SIG-M5 (cell line): ENCODE data around the gene ARHGEF10L.

ENCODE experiments used
- DNase-seq: peaks from one replicate; lab custom pipeline; 2025; lab: John Stamatoyannopoulos, UW

ARHGEF10L gene

GRCh38 chr1:17594026-17594425 is 54.5 kb downstream of the ARHGEF10L start:
- DNase-seq, result no peak

DNA sequence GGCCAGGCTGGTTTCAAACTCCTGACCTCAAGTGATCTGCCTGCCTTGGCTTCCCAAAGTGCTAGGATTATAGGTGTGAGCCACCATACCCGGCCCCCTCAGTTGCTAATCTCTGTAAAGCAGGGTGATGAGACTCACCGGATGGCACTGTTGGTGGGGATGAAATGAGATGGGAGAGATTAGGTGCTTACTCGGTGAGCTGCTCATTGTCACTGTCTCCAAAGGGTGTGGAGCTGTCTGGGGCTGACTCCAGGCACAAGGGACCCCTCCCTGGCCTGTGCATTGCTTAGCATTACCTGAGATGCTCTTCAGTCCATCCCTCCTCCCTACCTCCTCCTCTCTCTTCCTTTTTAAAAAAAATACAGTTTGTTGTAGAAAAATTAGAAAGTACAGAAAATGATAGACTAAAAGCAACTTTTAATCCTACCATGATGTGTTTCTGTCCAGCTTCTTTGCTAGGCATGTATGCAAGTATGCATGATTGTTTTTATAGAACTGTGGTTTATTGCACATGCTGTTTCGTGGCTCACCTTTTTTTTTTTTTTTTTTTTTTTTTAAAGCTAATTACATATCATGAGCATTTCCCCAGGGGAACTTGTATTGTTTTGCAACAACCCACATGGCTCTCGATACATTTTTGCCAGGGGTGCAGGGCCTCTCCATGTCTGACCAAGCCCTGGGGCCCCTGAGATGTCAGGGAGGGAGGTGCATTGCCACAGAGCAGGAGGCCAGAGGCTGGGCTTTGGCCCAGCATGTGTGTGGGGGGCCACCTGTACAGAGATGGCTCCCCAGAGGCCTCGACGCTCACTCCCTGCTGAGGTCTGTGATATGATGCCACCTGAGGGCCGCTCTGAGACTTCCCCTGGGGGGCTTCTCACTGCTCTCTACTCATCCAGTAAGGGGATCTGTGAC is 55.4 kb downstream of the ARHGEF10L start:
- DNase-seq, result no peak

- DNase-seq, result no peak
Observed at GRCh38 chr1:17595602-17595925, 56.1 kb downstream of the ARHGEF10L start.

DNA sequence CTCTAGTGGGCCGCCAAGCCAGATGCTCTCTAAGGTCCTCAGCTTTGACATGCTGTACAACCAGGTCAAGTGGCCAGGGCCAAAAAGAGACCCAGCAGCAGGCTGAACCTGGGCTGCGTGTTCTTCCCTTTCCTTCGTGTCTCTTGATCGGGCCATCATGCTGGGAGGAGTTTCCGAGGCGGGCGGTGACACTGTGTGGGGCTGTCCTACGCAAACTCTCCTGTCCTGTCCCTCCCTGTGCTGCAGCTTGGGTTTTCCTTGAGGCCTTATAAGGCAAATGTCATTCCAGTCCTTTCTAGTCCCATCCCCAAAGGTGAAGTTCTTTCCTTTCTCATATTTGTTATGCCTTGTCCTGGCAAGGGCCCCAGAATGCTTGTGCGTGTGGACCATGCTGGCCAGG is 56.7 kb downstream of the ARHGEF10L start:
- no peak for DNase-seq

DNA sequence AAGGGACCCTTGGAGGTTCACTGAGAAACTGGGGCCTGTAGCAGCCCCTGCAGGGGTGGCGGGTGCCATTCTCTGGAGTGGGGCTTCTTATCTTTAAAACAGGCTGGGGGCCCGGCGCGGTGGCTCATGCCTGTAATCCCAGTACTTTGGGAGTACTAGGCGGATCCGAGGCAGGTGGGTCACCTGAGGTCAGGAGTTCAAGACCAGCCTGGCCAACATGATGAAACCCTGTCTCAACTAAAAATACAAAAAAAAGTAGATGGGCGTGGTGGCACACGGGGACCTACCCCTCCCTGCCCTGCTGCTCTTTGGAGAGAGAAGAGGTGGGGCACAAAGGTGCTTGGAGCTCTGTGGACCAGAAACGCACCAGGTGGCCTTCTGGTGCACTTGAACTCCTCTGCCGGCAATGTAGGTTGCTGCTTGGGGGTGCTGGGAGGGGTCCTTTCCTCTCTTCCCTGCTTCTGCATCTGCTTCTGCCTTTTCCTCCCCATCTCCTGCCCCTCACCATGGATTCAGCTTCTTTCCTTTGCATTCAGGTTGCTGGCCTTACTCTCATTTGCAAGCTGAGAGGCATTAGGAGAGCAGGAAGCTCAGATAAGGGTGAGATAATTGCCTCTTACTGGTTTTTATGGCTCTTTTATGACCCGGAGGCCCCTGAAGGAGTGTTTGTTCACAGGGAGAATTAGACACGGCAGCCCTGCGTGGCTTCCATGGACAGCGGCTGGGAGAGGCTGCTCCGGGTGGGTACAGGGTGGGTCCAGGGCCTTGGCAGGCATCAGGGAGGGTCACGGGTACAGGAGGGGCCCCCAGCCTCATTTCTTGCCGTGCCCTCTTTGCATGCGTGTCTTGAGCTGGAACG is 57.4 kb downstream of the ARHGEF10L start:
- DNase-seq, result no peak

GRCh38 chr1:17597651-17598050 is 58.2 kb downstream of the ARHGEF10L start:
- DNase-seq, result no peak

DNA sequence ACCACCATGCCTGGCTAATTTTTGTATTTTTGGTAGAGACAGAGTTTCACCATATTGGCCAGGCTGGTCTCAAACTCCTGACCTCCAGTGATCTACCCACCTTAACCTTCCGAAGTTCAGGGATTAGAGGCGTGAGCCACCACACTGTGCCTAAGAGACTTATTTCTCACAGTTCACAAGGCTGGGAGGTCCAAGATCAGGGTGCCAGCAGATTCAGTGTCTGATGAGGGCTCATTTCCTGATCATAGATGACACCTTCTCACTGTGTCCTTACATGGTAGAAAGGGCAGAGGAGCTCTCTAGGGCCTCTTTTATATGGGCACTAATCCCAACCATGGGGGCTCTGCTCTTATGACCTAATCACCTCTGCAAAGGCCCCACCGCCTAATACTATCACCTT is 58.8 kb downstream of the ARHGEF10L start:
- DNase-seq, result no peak

- DNase-seq, result no peak
Observed at GRCh38 chr1:17599291-17599953, 59.9 kb downstream of the ARHGEF10L start.

DNA sequence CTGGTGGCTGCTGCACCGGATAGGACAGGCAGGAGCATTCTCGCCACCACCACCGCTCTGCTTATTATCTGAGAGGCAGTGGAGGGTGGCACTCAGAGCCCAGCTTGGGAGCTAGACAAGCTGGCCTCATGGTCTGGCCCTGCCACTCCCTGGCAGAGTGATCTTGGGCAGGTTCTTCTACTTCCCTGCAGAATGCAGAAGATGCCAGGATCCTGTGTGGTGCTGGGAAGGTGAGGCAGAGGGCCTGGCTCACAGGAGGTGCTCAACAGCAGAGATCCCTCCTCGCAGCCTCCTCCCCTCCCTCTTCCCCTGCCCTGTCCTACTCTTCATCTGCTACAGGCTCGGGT is 60.4 kb downstream of the ARHGEF10L start:
- no peak for DNase-seq

GRCh38 chr1:17600321-17600720 is 60.8 kb downstream of the ARHGEF10L start:
- no peak for DNase-seq

DNA sequence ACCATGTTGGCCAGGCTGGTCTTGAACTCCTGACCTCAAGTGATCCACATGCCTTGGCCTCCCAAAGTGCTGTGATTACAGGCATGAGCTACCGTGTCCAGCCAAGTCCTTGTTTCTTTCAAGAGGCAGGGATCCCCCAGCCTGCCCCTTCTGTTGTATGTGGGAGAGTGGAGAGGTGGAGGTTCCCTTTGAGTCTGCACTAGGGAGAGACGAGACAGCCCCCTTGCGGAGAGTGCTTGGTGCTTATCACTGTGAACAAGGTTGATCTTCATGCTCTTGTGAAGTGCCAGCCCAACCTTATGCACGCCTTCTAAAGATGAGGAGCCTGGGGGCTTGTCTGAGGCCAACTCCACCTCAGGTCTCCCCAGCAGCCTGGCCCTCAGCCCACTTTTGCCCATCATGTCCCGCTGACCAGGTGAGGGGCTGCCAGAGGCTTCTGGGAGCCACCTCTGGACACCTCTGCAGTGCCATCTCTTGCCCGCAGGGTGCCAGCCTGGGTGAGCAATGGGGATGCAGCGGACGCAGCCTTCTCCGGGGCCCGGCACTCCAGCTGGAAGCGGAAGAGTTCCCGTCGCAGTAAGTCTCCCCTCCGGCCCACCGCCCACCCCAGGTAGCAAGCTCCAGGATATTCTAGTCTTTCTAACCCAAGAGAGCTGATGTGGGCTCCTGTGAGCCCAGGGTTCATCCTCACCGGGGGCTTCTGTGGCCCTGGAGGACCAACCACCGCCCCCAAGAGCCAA is 62.3 kb downstream of the ARHGEF10L start:
- no peak for DNase-seq

DNA sequence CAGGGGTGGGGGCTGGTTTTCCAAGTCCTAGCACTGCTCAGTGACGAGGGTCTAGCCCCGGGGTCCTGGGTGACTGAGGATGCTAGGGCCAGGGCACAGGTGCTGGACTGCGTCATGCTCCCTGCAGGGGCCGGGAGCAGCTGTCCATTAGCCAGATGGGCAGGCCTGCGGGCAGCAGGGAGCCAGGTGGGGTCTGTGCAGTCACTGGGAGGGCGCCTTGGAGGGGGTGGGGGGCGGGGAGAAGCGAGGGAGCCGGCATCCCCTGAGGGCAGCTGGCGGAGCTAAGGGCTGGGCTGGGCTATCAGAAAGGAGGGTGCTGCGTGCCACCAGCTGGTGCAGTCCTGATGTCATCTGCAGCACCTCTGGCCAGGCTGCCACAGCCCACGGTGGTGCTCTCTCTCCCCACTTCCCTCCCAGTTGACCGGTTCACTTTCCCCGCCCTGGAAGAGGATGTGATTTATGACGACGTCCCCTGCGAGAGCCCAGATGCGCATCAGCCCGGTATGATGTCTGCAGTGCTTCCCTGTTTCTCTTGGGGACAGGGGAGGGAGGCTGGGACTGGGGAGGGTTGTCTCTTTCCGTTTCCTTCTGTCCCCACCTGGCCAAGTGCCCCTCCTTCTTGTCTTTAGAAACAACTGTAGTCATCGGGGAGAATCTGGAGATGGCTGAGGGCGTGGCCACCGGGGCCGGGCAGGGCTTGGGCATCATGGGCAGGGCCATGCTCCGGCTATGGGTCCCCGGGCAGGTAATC is 63.8 kb downstream of the ARHGEF10L start:
- no peak for DNase-seq

DNA sequence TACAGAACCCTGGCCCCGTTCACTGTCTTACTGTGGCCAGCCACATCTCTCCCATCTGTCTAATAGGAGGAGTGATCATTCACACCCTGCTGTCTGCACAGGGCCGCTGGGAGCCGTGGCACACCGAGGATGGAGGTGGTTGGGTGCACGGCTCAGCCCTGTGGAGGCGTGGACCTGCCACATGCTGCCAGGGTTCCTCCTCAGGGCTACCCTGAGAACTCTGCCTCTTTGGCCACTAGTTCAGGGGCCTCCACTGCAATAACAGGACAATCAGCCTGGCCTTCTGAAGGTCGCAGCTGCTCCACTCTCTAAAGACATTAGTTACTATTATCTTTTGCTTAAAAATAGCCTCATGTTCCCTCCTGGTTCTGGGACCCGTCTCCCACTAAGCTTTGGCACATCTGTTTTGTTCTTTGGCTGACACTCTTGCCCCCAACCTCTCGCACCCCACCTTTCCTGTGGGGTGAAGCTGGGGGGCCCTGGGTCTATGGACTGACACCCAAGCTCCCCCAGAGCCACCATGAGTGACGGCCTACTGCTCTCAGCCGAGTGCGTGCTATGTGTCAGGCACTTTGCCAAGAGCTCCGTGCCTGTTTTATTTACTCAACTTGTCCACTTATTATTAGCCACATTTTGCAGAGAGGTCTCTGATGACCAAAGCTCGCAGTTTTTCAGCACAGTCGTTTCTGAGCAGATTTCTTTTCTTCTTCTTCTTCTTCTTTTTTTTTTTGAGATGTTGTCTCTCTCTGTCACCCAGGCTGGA is 66.3 kb downstream of the ARHGEF10L start:
- DNase-seq, result no peak

- DNase-seq, result no peak
Observed at GRCh38 chr1:17606826-17607440, 67.4 kb downstream of the ARHGEF10L start.

DNA sequence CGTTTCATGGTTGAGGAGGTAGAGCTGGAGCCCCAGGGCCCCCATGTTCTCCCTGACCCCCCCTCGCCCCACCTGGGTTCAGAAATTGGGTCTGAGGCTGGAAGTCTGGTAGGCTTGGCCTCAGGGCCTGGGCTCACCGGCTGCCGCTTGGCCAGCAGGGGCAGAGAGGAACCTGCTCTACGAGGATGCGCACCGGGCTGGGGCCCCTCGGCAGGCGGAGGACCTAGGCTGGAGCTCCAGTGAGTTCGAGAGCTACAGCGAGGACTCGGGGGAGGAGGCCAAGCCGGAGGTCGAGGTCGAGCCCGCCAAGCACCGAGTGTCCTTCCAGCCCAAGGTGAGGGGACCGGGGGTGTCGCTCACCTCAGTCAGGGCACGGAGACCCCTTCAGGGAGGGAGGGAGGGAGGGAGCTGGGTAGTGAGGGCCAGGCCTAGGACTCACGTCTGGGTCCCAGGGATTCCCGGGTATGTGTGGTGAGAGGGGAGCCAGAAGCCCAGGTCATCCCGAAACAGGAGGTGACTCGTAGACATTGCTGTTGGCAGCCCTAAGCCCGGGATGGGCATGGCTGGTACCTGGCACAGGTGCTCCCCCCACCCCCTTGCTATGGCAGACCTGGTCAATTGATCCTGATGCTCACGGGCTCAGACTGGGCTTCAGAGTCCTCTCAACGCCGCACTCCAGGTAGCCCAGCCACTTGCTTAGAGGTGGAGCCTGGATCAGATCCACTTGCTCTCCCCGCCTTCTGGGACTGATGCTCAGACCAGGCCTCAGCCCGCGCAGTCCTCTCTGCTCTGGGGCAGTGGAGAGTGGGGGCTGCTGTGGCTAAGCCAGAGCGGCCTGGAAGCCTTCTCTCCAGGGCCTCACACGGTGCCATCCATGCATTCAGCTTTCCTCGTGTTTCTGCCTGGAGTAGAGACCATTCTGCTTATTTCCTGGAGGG is 68.4 kb downstream of the ARHGEF10L start:
- no peak for DNase-seq

GRCh38 chr1:17609529-17609928 is 70.0 kb downstream of the ARHGEF10L start:
- no peak for DNase-seq

DNA sequence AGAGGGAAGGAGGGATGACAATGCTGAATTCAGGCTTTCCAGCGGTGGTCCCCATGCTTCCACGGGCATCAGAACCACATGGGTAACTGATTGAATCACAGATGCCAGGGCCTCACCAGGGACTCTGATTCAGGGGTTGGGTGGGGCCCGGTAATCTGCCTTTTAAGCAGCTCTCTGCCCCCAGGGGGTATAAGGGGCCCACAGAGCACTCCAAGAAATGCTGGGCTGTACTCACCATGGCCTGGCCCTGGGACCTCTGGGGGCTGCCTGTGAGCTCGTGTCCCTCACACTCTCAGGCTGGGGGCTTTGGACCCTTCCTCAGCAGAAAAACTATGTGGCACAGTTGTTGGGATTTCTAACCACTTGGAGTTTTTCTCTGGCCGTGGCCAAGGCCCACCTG is 70.6 kb downstream of the ARHGEF10L start:
- no peak for DNase-seq

- no peak for DNase-seq
Observed at GRCh38 chr1:17610713-17611112, 71.2 kb downstream of the ARHGEF10L start.

DNA sequence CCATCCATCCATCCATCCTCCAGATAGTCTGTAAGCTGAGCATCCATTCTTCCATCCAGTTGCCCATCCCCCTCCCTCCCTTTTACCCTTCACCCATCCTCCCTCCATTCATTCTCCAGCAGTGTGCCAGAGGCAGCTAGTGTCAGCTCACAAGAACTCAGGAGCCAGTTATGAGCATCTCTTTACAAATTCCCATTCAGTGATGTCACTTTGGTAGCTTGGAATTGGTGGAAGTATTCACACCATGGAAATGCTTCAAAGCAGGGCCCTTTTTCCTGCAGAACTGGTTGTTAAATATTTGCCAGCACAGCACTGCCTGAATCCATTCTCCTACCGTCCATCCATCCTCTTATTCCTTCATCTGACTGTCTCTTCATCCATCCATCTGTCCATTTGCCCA is 72.5 kb downstream of the ARHGEF10L start:
- DNase-seq, result no peak
